Tibial artery (tissue), 4 donors: Measurements from ENCODE around the gene PGBD4.

ENCODE experiments used
- DNase-seq, 2 donors: peaks; one replicate each; pipeline ENCODE4 v3.0.0-alpha.2; 2019
- H3K27ac ChIP-seq, 2 donors: fragments of 200-600 bp; sonication (generic) in 1 of 2; 1 replicate in 1 of 2; 2 replicates in 1 of 2; pipeline ENCODE4 v1.5.1; 2018 to 2019; ENCODE audit warnings: mild to moderate bottlenecking in 1 of 2
- H3K27me3 ChIP-seq, 2 donors: fragments of 200-600 bp; sonication (generic) in 1 of 2; one replicate each; pipeline versions ENCODE4 v1.5.1 to v1.6.0; 2016 to 2019
- H3K36me3 ChIP-seq, 3 donors: fragments of 200-600 bp; sonication (generic) in 2 of 3; one replicate each; pipeline ENCODE4 v1.5.1; 2016 to 2019; ENCODE audit warnings: mild to moderate bottlenecking in 2 of 3
- H3K4me1 ChIP-seq, 4 donors: fragments of 200-600 bp; sonication (generic) in 2 of 4; 1 replicate in 3 of 4; 2 replicates in 1 of 4; pipeline ENCODE4 v1.5.1; 2016 to 2019
- H3K4me3 ChIP-seq, 2 donors: fragments of 200-600 bp; sonication (generic) in 1 of 2; 1 replicate in 1 of 2; 2 replicates in 1 of 2; pipeline ENCODE4 v1.5.1; 2018 to 2019; ENCODE audit warnings: mild to moderate bottlenecking in 2 of 2
- H3K9me3 ChIP-seq, 3 donors: fragments of 200-600 bp; sonication (generic) in 1 of 3; one replicate each; pipeline ENCODE4 v1.5.1; 2016 to 2019
- intact Hi-C: fragments of 100-400 bp; cut with DNase I; formaldehyde crosslinking; loops from one replicate; pipeline ENCODE4 v1.15.0; 2023; ENCODE audit warnings: low total_unique reads
- TF ChIP-seq, protein P1 (sequence below), 2 experiments: fragments of 200-600 bp in 1 of 2; fragments of 450-650 bp in 1 of 2; IDR thresholded peaks; one replicate each; pipeline ENCODE4 v1.5.1; 2017 to 2019; ENCODE audit warnings: antibody characterized with exemption in 2 of 2, mild to moderate bottlenecking in 1 of 2, moderate library complexity in 1 of 2

PGBD4 gene

GRCh38 chr15:34124651-34125050, 22.8 kb downstream of the PGBD4 start:
- Histone ChIP-seq H3K27me3 (peaks cover 0 to 3% of the 10 kb centered on the region in 2 donors), H3K4me1 (no peaks in the 10 kb centered on the region), H3K9me3 (no peaks in the 10 kb centered on the region), H3K4me3 (no peak overlapping the region), H3K27ac (no peak overlapping the region), H3K36me3 (no peaks in the 10 kb centered on the region)
- TF ChIP-seq, protein P1, sequence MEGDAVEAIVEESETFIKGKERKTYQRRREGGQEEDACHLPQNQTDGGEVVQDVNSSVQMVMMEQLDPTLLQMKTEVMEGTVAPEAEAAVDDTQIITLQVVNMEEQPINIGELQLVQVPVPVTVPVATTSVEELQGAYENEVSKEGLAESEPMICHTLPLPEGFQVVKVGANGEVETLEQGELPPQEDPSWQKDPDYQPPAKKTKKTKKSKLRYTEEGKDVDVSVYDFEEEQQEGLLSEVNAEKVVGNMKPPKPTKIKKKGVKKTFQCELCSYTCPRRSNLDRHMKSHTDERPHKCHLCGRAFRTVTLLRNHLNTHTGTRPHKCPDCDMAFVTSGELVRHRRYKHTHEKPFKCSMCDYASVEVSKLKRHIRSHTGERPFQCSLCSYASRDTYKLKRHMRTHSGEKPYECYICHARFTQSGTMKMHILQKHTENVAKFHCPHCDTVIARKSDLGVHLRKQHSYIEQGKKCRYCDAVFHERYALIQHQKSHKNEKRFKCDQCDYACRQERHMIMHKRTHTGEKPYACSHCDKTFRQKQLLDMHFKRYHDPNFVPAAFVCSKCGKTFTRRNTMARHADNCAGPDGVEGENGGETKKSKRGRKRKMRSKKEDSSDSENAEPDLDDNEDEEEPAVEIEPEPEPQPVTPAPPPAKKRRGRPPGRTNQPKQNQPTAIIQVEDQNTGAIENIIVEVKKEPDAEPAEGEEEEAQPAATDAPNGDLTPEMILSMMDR (IDR thresholded peaks at IDR 0.05): no peak
- intact Hi-C loops: no loop called here
- DNase-seq: no peak

DNA sequence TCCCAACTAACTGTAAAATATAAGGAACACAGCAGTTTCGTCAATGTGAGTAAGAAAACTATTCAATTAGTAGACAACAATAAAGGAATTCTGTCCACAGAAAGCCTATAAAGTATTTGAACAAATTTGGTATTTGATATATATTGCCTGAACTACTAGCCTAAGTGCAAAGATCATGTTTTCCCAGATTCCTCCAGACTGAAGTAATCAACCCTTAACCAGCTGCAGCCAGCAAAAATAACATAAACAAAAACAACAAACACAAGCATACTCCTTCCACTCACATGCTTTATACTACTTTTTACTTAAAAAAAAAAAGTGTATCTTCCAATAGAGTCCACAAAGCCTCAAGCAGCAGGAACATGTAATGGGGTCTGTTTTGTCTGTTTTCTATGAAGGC, 24.1 kb downstream of the PGBD4 start:
- Histone ChIP-seq H3K27me3 (peaks cover 0 to 3% of the 10 kb centered on the region in 2 donors), H3K36me3 (no peaks in the 10 kb centered on the region), H3K9me3 (no peaks in the 10 kb centered on the region), H3K4me3 (no peak overlapping the region), H3K27ac (no peak overlapping the region), H3K4me1 (no peaks in the 10 kb centered on the region)
- intact Hi-C loops: no loop called here
- no peak for DNase-seq
- TF ChIP-seq, protein P1 (IDR thresholded peaks at IDR 0.05): no peak

DNA sequence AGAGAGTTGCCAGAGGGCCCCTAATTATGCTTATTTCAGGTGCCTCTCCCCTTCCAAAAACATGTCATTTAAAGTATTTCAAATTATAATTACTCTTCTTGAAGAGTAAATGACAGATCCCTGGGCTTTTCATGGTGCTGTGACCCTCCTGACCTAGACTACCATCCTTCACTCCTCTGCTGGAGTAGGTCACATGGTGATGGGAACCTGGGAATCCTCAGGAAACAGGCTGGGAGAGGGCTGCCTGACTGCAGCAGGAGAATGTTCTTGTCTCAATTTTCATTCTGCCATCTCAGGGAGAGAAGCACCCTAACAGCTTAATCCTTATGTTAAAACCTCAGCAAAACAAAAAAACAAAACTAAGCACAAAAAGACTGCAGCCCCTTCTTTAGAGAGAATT, 24.6 kb downstream of the PGBD4 start:
- Histone ChIP-seq H3K27me3 (peaks cover 0 to 3% of the 10 kb centered on the region in 2 donors), H3K4me3 (no peak overlapping the region), H3K27ac (no peak overlapping the region), H3K36me3 (no peaks in the 10 kb centered on the region), H3K4me1 (no peaks in the 10 kb centered on the region), H3K9me3 (no peaks in the 10 kb centered on the region)
- TF ChIP-seq, protein P1 (IDR thresholded peaks at IDR 0.05): no peak
- DNase-seq: no peak
- intact Hi-C loops: no loop called here

DNA sequence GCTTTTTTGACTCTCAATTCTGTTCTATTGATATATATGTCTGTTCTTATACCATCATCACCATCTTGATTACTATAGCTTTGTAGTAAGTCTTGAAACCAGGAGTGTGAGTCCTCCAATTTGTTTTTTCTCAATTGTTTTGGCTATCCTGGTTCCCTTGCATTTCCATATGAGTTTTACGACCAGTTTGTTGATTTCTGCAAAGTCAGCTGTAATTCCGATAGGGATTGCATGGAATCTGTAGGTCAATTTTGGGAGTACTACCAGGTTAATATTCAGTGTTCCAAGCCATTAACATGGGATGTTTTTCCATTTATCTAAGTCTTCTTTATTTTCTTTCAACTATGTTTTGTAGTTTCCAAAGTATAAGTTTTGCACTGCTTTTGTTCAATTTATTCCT, 27.0 kb downstream of the PGBD4 start:
- Histone ChIP-seq H3K36me3 (no peaks in the 10 kb centered on the region), H3K27ac (no peak overlapping the region), H3K4me3 (no peak overlapping the region), H3K27me3 (no peaks in the 10 kb centered on the region), H3K4me1 (no peaks in the 10 kb centered on the region), H3K9me3 (no peaks in the 10 kb centered on the region)
- intact Hi-C loops: no loop called here
- TF ChIP-seq, protein P1 (IDR thresholded peaks at IDR 0.05): no peak
- DNase-seq: no peak

- peaks cover 0 to 4% (median under 1%) of the 10 kb centered on the region in 3 donors for H3K36me3 ChIP-seq
- DNase-seq: no peak
- H3K27me3 ChIP-seq: no peaks in the 10 kb centered on the region
- no peak overlapping the region for H3K4me3 ChIP-seq
- TF ChIP-seq, protein P1 (IDR thresholded peaks at IDR 0.05): no peak
- intact Hi-C loops: no loop called here
- no peaks in the 10 kb centered on the region for H3K4me1 ChIP-seq
- no peaks in the 10 kb centered on the region for H3K9me3 ChIP-seq
- no peak overlapping the region for H3K27ac ChIP-seq
Observed at GRCh38 chr15:34132881-34133280, 31.0 kb downstream of the PGBD4 start.

DNA sequence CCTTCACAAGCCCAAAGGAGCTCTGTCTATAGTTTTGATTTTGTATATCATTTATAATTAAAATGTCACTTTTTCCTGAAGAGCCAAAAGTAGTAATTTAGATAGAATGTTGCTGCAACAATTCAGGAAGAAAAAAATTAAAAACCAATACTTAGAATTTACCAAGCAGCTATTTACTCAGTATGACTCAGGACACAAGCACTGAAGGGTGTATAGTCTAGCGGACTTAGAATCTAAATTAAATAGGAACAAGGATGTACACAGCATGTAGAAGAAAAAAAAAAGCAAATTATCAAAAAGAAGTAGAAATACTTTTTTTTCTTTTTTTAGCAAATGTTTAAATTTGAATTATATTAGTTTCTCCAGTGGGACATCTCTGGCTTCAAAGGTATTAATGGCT, 31.6 kb downstream of the PGBD4 start:
- Histone ChIP-seq H3K36me3 (peaks cover 0 to 7% (median 6%) of the 10 kb centered on the region in 3 donors), H3K27me3 (no peaks in the 10 kb centered on the region), H3K4me1 (no peaks in the 10 kb centered on the region), H3K9me3 (no peaks in the 10 kb centered on the region), H3K4me3 (no peak overlapping the region), H3K27ac (no peak overlapping the region)
- intact Hi-C loops: no loop called here
- TF ChIP-seq, protein P1 (IDR thresholded peaks at IDR 0.05): no peak
- no peak for DNase-seq
